ENCODE measurements around the gene HLF. TPM values are rescaled to one million over a fixed set of nuclear protein-coding genes. Genes with fewer than 3 reads are reported as not detected.

HLF gene
- total RNA-seq, 2 donors from 2014 or later: 23.9 to 44.3 TPM

DNA sequence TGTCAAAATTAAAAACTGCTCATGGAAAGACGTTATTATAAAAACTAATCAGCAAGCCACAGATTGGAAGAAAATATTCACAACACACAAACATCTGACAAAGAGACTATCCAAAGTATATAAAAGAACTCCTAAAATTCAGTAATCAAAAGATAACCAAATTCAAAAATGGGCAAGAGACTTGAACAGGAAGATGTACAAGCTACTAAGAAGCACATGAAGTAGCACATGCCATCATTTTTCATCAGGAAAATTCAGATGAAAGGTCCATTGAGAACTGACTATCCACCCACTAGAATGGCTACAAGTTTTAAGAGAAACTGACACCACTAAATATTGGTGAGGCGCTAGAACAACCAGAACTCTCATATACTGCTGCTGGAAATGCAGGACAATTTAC, 3.4 kb upstream of the HLF start:
- DNase-seq (no peak), ATAC-seq (replicated peaks in 1 of 2) (no peak)
- Mint-ChIP-seq H3K4me1 (ENCODE audit: low read depth) (peaks cover 14% of the 10 kb centered on the region), H3K27me3 (ENCODE audit: low read depth) (peaks cover 69% of the 10 kb centered on the region), H3K4me3 (no peak overlapping the region), H3K9me3 (peaks cover 0 to 2% of the 10 kb centered on the region in 2 donors), H3K36me3 (ENCODE audit: insufficient read depth in 2 of 2) (no peaks in the 10 kb centered on the region), H3K27ac (no peak overlapping the region)

DNA sequence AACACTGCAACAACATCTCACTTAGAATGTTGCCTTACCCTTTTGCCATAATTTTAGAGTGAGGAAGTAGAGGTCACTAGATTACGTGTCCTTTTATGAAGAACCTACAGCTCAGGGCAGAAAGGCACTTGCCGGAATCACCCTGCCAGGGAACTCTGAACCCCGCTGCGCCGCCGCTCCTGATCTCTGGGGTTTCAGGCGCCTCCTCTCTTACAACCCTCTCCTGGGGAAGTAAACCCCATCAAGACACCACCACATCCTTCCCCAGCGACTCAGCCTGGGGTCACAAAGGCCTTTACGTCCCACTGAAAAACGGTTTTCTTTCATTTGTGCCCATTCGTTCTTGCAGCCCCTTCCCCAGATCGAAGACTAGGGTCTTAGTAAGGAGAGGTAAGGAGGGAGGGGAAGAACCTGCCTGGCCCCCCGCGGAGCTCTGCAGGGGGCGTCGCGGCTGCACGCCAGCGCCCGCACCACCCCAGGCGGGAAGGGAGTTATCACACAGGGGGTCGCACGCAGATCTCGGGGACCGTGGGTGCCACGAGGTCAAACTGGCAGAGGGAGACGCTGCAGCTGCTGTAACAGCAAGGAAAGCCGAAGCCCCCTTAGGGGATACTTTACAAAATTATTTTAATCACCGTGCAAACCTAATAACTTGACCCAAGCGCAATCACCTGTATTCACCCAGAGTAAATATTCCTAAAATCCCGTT, 1.0 kb upstream of the HLF start:
- H3K4me1 Mint-ChIP-seq (ENCODE audit: low read depth): peaks cover 14% of the 10 kb centered on the region
- no peaks in the 10 kb centered on the region for H3K36me3 Mint-ChIP-seq (ENCODE audit: insufficient read depth in 2 of 2)
- DNase-seq (peak; percentile 4 to 13), ATAC-seq (replicated peaks in 1 of 2) (no peak)
- peak overlapping the region; percentile 66 to 78 for H3K4me3 Mint-ChIP-seq
- peaks cover 0 to 2% of the 10 kb centered on the region in 2 donors for H3K9me3 Mint-ChIP-seq
- H3K27ac Mint-ChIP-seq: no peak overlapping the region
- peaks cover 89% of the 10 kb centered on the region for H3K27me3 Mint-ChIP-seq (ENCODE audit: low read depth)

DNA sequence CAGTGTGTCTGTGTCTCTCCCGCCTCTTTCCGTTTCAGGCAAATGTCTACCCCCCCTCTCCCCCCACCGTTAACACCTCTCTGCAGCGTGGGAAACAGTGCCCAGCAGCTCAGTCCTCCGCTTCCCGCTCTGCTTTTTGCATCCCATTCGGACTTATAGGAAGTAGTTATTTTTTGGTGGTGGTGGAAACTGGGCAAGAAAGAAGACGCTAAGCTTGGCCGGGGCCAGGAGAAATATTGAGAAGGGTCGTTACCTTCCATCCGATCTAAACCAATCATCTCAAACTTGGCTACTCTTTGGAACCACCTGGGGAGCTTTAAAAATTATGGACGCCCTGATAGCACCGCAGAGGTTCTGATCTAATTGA, 499 bp upstream of the HLF start:
- no peak overlapping the region for H3K27ac Mint-ChIP-seq
- peaks cover 14% of the 10 kb centered on the region for H3K4me1 Mint-ChIP-seq (ENCODE audit: low read depth)
- no peaks in the 10 kb centered on the region for H3K36me3 Mint-ChIP-seq (ENCODE audit: insufficient read depth in 2 of 2)
- peaks cover 89% of the 10 kb centered on the region for H3K27me3 Mint-ChIP-seq (ENCODE audit: low read depth)
- DNase-seq: no peak
- peak overlapping the region; percentile 66 to 78 for H3K4me3 Mint-ChIP-seq
- ATAC-seq (replicated peaks in 1 of 2): peak in 1 of 2 donors; percentile 2
- peaks cover 0 to 2% of the 10 kb centered on the region in 2 donors for H3K9me3 Mint-ChIP-seq

DNA sequence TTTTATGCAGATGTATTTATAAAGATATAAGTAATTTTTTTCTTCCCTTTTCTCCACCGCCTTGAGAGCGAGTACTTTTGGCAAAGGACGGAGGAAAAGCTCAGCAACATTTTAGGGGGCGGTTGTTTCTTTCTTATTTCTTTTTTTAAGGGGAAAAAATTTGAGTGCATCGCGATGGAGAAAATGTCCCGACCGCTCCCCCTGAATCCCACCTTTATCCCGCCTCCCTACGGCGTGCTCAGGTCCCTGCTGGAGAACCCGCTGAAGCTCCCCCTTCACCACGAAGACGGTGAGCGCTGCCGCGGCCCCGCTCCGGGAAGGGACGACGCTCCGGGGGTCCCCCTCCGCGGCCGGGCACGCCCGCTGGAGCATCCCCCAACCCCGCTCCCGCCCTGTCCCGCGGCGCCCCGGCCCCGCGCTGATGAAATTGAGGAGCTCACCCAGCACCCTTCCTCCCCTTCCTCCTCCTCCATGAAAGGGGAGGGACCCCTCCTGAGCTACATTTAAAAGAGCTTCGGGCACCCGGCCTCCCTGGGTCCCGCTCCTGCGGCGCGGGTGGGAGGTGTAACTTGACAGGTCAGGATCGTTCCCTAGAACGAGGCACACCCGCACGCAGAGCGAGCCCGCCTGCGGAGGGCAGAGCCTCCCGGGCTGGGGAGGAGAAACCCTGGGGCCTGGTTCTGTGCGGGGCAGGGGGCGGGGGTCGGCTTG, 706 bp downstream of the HLF start:
- Mint-ChIP-seq H3K27me3 (ENCODE audit: low read depth) (peaks cover 80% of the 10 kb centered on the region), H3K9me3 (peaks cover 0 to 2% of the 10 kb centered on the region in 2 donors), H3K36me3 (ENCODE audit: insufficient read depth in 2 of 2) (no peaks in the 10 kb centered on the region), H3K4me3 (peak overlapping the region; percentile 78 to 79), H3K27ac (no peak overlapping the region), H3K4me1 (ENCODE audit: low read depth) (peaks cover 14% of the 10 kb centered on the region)
- ATAC-seq (replicated peaks in 1 of 2) (peak in 1 of 2 donors; percentile 41), DNase-seq (peak; percentile 15 to 29)

DNA sequence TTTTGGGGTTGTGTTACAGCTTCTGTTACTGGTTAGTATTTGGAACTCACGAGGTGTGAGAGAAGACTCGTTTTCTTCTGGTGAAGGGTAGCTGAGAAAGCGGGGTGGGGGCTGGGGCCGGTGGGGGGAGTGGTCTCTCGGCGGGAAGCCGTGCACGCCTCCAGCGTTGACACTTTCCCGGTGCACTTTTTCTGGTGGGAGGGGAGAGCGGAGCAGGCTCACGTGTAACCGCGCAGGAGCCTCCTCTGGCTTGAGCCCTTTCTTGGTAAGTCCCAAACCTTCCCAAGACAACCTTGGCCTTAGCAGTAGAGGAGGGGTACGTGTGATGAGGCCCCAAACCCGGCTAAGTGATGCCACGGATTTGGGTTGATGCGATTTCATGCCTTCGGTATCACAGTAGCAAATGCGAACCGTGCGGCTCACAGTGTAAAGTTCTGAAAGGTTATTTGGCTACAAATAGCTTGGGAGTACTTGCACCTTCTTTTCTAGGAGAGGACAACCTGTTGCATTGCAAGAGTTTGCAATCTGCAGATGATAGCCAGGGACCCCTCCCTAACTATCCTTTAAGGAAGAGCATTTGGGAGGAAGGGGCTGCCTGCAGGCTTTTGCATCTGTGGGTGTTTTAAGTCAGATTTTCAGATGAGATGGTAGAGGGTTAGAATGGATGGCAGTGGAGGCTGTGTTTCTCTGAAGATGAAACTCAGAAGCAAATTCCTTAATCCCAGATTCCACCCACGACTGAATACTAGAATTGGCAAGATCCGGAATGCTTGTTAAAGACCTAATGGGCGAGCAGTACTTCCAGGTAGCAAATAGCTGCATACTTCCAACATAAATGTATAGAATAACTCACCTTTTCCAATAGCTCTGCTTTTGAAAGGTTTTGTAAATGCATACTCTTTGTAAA, 1.5 kb downstream of the HLF start:
- no peak for ATAC-seq (replicated peaks in 1 of 2)
- Mint-ChIP-seq H3K4me1 (ENCODE audit: low read depth) (peaks cover 14% of the 10 kb centered on the region), H3K27me3 (ENCODE audit: low read depth) (peaks cover 75% of the 10 kb centered on the region), H3K36me3 (ENCODE audit: insufficient read depth in 2 of 2) (no peaks in the 10 kb centered on the region), H3K27ac (no peak overlapping the region), H3K9me3 (peaks cover 0 to under 1% of the 10 kb centered on the region in 2 donors), H3K4me3 (peak overlapping the region; percentile 78 to 79)
- no peak for DNase-seq

DNA sequence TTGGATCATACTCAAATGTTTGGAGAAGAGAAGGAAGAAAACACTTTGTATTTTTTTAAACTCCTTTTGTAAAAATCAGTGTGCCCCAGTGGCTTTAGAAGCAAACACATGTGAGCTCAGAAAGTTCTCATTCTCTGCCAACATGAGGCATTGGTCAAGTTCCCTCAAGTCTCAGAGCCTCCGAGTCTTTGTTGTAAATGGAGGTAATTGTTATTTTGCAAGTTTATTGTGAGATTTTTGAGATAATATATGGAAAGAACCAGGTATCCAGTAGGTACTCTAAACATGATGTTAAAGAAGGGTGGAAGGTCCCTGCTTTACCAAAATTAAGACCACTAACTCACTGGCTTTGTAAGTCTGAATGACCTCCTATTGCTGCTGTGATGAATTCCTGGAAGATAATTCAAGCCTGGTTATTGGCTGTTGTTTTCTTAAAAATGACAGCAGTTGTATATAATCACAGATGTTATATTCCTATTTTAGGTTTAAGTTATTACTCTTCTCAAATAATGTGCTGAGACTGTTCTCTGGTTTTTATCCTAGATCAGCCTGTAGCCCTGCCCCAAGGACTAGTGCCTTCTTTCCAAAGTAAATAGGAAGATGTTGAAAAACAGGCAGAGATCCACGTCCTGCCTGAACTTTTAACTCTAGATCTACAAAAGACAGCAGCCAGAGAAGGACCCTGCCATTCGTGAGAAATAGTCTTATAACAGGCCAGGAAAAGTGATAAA, 2.4 kb downstream of the HLF start:
- Mint-ChIP-seq H3K27ac (no peak overlapping the region), H3K27me3 (ENCODE audit: low read depth) (peaks cover 73% of the 10 kb centered on the region), H3K4me3 (no peak overlapping the region), H3K4me1 (ENCODE audit: low read depth) (peaks cover 14% of the 10 kb centered on the region), H3K36me3 (ENCODE audit: insufficient read depth in 2 of 2) (no peaks in the 10 kb centered on the region), H3K9me3 (no peaks in the 10 kb centered on the region)
- DNase-seq (no peak), ATAC-seq (replicated peaks in 1 of 2) (no peak)

DNA sequence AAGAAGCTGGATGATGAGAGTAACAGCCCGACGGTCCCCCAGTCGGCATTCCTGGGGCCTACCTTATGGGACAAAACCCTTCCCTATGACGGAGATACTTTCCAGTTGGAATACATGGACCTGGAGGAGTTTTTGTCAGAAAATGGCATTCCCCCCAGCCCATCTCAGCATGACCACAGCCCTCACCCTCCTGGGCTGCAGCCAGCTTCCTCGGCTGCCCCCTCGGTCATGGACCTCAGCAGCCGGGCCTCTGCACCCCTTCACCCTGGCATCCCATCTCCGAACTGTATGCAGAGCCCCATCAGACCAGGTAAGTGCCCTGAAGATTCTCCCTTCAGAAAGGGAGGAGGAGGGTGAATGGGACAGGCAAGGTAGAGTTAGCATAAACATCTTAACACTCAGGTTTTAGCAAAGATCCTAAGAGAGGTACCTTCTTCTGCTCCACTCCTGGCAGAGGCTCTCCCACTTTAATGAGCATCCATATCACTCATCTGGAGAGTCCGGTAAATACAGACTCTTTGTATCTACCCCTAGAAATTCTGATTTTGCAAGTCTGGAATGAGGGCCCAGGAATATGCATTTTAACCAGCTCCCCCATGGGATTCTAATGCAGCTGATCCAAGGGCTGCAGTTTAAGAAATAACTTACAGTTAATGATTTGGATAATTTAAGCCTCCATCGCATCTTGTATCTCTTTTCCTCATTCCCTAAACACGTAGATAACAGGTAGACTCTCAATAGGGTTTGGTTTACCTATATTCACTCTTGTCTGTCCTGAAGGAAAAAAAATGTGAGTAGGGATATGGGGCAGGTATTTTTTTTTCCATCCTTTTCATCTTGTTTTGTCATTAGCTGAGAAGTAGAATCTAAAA, 3.3 kb downstream of the HLF start:
- Mint-ChIP-seq H3K9me3 (no peaks in the 10 kb centered on the region), H3K27me3 (ENCODE audit: low read depth) (peaks cover 73% of the 10 kb centered on the region), H3K27ac (no peak overlapping the region), H3K4me1 (ENCODE audit: low read depth) (peaks cover 14% of the 10 kb centered on the region), H3K4me3 (no peak overlapping the region), H3K36me3 (ENCODE audit: insufficient read depth in 2 of 2) (no peaks in the 10 kb centered on the region)
- ATAC-seq (replicated peaks in 1 of 2) (no peak), DNase-seq (no peak)

DNA sequence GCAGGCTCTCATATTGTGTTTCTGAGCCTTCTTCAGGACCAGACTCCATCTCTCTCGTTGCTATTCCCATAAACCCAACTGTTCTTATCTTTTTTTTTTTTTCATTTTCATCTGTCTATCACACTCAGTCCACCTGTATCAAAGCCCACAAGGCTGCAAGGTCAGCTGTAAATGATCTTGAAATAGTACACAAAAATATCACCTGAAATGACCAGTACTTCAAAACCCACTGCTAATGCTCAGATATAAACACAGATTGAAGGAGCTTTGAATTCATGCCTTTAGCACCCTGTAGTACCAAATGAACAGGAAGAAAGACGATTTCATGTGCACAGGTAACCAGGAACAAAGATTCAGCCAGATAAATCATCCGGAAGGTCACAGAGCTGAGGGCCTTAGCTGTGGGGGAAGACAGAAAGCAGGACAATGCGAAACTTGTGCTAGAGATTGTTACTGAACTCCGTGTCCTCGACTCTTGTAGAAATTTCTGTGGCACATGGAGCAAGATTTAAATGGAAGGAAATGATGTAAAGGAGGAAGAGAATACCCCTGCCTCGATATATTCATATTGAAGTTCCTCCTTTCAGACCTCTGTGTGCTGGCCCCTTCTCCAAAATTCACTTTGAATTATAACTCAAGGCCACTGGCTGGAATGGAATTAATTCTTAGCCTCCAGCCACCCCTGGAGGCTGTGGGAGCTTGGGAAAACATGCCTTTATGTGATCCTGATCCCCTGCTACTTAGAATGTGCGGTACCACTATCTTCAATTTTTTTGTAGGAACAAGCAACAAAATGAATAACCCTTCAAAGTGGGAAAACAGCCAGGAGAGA, 4.1 kb downstream of the HLF start:
- DNase-seq (no peak), ATAC-seq (replicated peaks in 1 of 2) (no peak)
- Mint-ChIP-seq H3K36me3 (ENCODE audit: insufficient read depth in 2 of 2) (no peaks in the 10 kb centered on the region), H3K27me3 (ENCODE audit: low read depth) (peaks cover 71% of the 10 kb centered on the region), H3K9me3 (no peaks in the 10 kb centered on the region), H3K4me3 (no peak overlapping the region), H3K4me1 (ENCODE audit: low read depth) (peaks cover 8% of the 10 kb centered on the region), H3K27ac (no peak overlapping the region)

DNA sequence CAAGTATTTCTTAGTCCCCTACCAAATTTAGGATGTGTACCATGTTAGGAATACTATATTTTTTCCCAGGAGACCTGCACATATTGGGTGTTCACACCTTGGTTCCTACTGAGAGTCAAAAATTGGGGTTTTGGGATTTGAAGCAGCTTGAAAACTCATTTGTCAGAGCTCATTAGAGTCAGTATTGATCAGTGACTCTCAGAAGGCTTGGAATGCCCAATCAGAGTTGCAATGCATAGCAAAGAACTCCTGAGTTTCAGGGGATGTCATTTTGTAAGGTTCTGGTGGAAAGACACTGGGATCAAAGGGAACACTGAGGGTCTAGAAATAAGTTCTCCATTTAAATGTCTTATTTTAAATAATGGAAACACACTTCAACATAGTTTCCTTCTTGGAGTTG, 5.1 kb downstream of the HLF start:
- Mint-ChIP-seq H3K4me1 (ENCODE audit: low read depth) (no peaks in the 10 kb centered on the region), H3K27me3 (ENCODE audit: low read depth) (peaks cover 69% of the 10 kb centered on the region), H3K27ac (no peak overlapping the region), H3K9me3 (no peaks in the 10 kb centered on the region), H3K36me3 (ENCODE audit: insufficient read depth in 2 of 2) (no peaks in the 10 kb centered on the region), H3K4me3 (no peak overlapping the region)
- DNase-seq (no peak), ATAC-seq (replicated peaks in 1 of 2) (no peak)

DNA sequence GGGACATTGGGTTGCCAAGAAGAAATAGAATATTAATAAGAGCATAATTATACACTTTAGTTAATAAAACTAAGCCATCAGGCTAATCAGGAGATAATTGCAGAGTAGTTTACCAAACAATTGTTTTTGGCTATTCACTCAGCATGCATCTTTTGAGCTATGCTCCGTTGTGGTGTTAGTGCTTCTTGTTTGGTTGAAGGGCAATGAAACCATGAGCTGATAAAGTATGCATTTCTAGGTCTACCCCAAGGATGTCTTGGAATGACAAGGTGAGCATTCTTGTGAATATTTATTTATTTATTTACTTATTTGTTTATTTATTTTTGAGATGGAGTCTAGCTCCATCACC, 6.4 kb downstream of the HLF start:
- H3K4me1 Mint-ChIP-seq (ENCODE audit: low read depth): no peaks in the 10 kb centered on the region
- no peaks in the 10 kb centered on the region for H3K9me3 Mint-ChIP-seq
- H3K27me3 Mint-ChIP-seq (ENCODE audit: low read depth): peaks cover 62% of the 10 kb centered on the region
- H3K27ac Mint-ChIP-seq: no peak overlapping the region
- DNase-seq (no peak), ATAC-seq (replicated peaks in 1 of 2) (no peak)
- H3K4me3 Mint-ChIP-seq: no peak overlapping the region
- no peaks in the 10 kb centered on the region for H3K36me3 Mint-ChIP-seq (ENCODE audit: insufficient read depth in 2 of 2)

DNA sequence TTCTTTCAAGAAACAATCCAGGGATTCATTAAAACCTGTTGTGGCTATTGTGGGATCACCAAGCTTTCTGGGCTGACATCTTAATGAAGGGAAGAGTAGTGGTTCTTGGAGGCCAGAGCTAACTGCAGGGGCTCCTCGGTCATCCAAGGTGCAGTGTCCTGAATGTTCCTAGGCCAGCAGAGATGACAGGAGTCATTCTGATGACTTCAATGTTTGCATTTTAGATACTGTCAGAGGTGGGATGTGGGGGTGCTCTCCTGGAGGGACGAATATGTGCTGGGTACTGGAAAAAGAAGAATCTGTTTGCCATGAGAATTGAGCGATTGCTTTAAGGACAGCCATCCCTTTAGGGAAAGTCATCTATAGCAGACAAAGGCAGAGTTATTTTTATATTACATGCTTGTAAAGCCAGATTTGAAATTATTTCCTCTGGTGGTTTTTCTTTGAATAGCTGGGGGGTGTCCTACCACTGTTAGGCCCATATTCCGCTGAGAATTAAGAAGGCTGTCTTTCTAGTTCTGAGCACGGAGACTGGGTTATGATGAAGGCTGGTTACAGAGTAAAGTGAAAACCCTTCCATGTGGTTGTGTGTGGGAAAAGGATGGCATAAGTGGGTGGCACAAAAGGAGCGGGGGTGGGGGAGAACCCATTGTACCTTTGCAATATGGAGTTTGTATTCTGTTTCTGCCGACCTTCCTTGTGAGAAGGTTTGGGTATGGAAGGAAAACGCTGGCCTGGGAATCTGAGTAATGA, 7.4 kb downstream of the HLF start:
- DNase-seq (no peak), ATAC-seq (replicated peaks in 1 of 2) (peak in 1 of 2 donors; percentile 28)
- Mint-ChIP-seq H3K36me3 (ENCODE audit: insufficient read depth in 2 of 2) (no peaks in the 10 kb centered on the region), H3K9me3 (no peaks in the 10 kb centered on the region), H3K27me3 (ENCODE audit: low read depth) (peaks cover 55% of the 10 kb centered on the region), H3K4me1 (ENCODE audit: low read depth) (no peaks in the 10 kb centered on the region), H3K4me3 (no peak overlapping the region), H3K27ac (no peak overlapping the region)

All from activated T-cell treated with anti-CD3 and anti-CD28 coated beads, Interleukin-2, amount 50 U/mL, for 72 hours (primary cell).